ENCODE measurements around the gene CAST. TPM values are rescaled to one million over a fixed set of nuclear protein-coding genes. Genes with fewer than 3 reads are reported as not detected.

CAST gene
- total and polyA plus RNA-seq, 12 donors, result 54.3 to 329 (median 172) TPM

GRCh38 chr5:96637196-96637595 lies 25.0 kb upstream of the CAST start:
- Histone ChIP-seq H3K4me3 (no peak overlapping the region), H3K4me1 (replicated peaks in 1 of 2) (peaks cover 0 to 6% of the 10 kb centered on the region in 2 donors), H3K27me3 (no peaks in the 10 kb centered on the region), H3K27ac (no peak overlapping the region), H3K9me3 (replicated peaks in 1 of 3) (no peaks in the 10 kb centered on the region), H3K36me3 (replicated peaks in 1 of 2) (no peaks in the 10 kb centered on the region)
- DNase-seq, result no peak
- TF ChIP-seq POLR2A (IDR thresholded peaks at IDR 0.05) (no peak), CTCF (IDR thresholded peaks at IDR 0.05) (no peak)
- intact Hi-C loops (cut with DNase I), result no loop called here
- 94 to 100% (median 97%) methylated on average over 1 of the region's 1 CpG for WGBS, 4 donors

GRCh38 chr5:96638561-96638960 lies 23.6 kb upstream of the CAST start:
- H3K27me3 ChIP-seq, result no peaks in the 10 kb centered on the region
- DNase-seq, result no peak
- intact Hi-C loops (cut with DNase I), result no loop called here
- no peak for TF ChIP-seq POLR2A (IDR thresholded peaks at IDR 0.05)
- TF ChIP-seq CTCF (IDR thresholded peaks at IDR 0.05), result no peak
- no peak overlapping the region for H3K4me3 ChIP-seq
- no peak overlapping the region for H3K27ac ChIP-seq
- H3K9me3 ChIP-seq (replicated peaks in 1 of 3), result no peaks in the 10 kb centered on the region
- 63 to 77% (median 74%) methylated on average over 3 of the region's 3 CpGs for WGBS, 4 donors
- H3K36me3 ChIP-seq (replicated peaks in 1 of 2), result no peaks in the 10 kb centered on the region
- peaks cover 0 to 6% of the 10 kb centered on the region in 2 donors for H3K4me1 ChIP-seq (replicated peaks in 1 of 2)

DNA sequence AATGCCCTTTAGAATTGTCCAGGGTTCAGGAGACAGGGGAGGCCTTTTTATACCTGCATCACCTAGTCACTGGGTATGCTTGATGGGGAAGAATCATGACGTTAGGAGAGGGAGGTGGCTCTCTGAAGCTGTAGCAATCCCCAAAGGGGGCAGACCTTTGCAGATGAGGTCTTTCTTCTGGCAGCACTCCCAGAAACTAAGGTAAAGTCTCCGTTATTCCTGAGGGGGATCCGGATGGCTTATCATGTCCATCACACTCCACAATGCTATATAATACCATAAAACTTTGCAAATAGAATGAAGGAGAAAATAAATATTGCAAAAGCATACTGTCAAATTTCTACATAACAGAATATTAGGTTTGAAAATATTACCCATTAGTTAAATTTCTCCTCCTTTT lies 21.5 kb upstream of the CAST start:
- H3K36me3 ChIP-seq (replicated peaks in 1 of 2), result no peaks in the 10 kb centered on the region
- H3K4me1 ChIP-seq (replicated peaks in 1 of 2), result no peaks in the 10 kb centered on the region
- H3K27ac ChIP-seq, result no peak overlapping the region
- no peak overlapping the region for H3K4me3 ChIP-seq
- DNase-seq, result no peak
- TF ChIP-seq POLR2A (IDR thresholded peaks at IDR 0.05), result no peak
- TF ChIP-seq CTCF (IDR thresholded peaks at IDR 0.05), result no peak
- no peaks in the 10 kb centered on the region for H3K27me3 ChIP-seq
- intact Hi-C loops (cut with DNase I), result no loop called here
- H3K9me3 ChIP-seq (replicated peaks in 1 of 3), result no peaks in the 10 kb centered on the region
- 58 to 73% (median 64%) methylated on average over 3 of the region's 3 CpGs for WGBS, 4 donors

DNA sequence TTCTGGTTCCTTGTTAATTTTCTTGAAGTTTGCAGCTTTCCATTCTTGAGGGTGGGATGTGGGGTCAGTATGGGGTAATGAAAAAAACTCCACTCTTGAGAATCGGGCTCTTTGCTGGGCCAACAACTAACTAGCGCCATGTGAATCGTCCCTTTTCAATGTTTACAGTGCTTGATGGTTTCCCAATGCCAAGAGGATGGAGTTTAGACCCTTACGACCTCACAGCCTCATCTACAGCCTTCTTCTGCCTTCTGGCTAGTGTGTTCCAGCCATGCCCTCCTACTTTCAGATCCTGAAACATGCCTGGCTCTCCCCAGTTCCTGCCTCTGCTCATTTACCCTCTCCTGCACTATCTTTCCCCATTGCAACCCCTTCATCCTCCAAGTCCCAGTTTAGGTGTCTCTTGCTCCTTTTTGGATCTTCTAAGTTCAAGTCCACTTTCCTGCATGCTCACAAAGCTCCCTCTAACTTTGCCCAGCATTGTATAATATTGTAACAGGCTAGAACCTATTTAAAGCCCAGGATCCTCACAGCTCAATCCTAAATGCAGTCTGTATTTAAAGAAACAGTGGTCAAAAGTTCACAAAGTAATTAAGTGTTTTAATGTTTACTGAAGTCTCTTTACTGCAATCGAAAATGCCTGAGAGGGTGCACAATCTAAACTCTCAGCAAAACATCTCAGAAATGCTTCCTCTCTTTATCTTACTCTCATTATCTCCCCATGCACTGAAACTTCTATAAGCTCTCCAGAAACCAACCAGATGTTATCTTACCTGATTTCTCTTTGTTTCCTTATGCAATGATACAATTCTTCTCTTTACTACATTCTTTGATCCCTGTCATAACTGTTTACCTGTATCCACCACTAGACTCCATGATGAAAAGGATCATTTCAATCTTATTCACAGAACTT lies 20.6 kb upstream of the CAST start:
- Histone ChIP-seq H3K27me3 (no peaks in the 10 kb centered on the region), H3K27ac (no peak overlapping the region), H3K4me1 (replicated peaks in 1 of 2) (no peaks in the 10 kb centered on the region), H3K4me3 (no peak overlapping the region), H3K36me3 (replicated peaks in 1 of 2) (no peaks in the 10 kb centered on the region), H3K9me3 (replicated peaks in 1 of 3) (no peaks in the 10 kb centered on the region)
- TF ChIP-seq CTCF (IDR thresholded peaks at IDR 0.05) (no peak), POLR2A (IDR thresholded peaks at IDR 0.05) (no peak)
- WGBS, 4 donors, result 52 to 71% (median 62%) methylated on average over 5 of the region's 5 CpGs
- DNase-seq, result no peak
- intact Hi-C loops (cut with DNase I), result no loop called here

Measured in adrenal gland (tissue), 12 donors.